Measurements from ENCODE around the gene SHANK1. TPM values are rescaled to one million over a fixed set of nuclear protein-coding genes. Genes with fewer than 3 reads are reported as not detected.

Gene SHANK1
- polyA plus RNA-seq, 3 donors, result 4.5 to 5.6 (median 5.5) TPM

- DNase-seq (ENCODE audit: extremely low read depth in 1 of 11, low read depth in 9 of 11, low spot score in 4 of 11), result no peak
Observed at GRCh38 chr19:50697414-50698124, 22.0 kb downstream of the SHANK1 start.

DNA sequence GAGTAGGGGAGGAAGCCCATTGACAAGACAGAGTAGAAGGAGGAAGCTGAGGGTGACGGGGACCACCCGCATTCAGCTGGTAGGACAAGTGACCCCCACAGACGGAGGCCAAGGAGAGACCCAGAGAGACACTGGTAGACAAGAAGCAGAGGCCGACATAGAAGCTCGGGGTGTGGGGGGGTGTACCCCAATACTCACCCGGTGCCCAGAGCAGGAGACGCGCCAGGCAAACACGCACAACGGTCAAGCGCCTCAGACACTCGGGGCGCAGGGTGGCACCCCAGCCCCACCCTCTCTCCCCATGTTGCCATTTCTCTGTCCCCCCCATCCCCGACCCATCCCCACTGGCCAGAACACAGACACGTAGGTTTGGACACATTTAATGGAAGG, 23.5 kb downstream of the SHANK1 start:
- DNase-seq (ENCODE audit: extremely low read depth in 1 of 11, low read depth in 9 of 11, low spot score in 4 of 11), result no peak

GRCh38 chr19:50695251-50696093, 24.1 kb downstream of the SHANK1 start:
- DNase-seq (ENCODE audit: extremely low read depth in 1 of 11, low read depth in 9 of 11, low spot score in 4 of 11), result peak in 1 of 11 donors; percentile 53

- no peak for DNase-seq (ENCODE audit: extremely low read depth in 1 of 11, low read depth in 9 of 11, low spot score in 4 of 11)
Observed at GRCh38 chr19:50694815-50695145, 24.8 kb downstream of the SHANK1 start.

- no peak for DNase-seq (ENCODE audit: extremely low read depth in 1 of 11, low read depth in 9 of 11, low spot score in 4 of 11)
Observed at GRCh38 chr19:50693064-50693975, 26.3 kb downstream of the SHANK1 start.

- no peak for DNase-seq (ENCODE audit: extremely low read depth in 1 of 11, low read depth in 9 of 11, low spot score in 4 of 11)
Observed at GRCh38 chr19:50690439-50690838, 29.2 kb downstream of the SHANK1 start.

GRCh38 chr19:50688766-50689165, 30.8 kb downstream of the SHANK1 start:
- DNase-seq (ENCODE audit: extremely low read depth in 1 of 11, low read depth in 9 of 11, low spot score in 4 of 11), result no peak

DNA sequence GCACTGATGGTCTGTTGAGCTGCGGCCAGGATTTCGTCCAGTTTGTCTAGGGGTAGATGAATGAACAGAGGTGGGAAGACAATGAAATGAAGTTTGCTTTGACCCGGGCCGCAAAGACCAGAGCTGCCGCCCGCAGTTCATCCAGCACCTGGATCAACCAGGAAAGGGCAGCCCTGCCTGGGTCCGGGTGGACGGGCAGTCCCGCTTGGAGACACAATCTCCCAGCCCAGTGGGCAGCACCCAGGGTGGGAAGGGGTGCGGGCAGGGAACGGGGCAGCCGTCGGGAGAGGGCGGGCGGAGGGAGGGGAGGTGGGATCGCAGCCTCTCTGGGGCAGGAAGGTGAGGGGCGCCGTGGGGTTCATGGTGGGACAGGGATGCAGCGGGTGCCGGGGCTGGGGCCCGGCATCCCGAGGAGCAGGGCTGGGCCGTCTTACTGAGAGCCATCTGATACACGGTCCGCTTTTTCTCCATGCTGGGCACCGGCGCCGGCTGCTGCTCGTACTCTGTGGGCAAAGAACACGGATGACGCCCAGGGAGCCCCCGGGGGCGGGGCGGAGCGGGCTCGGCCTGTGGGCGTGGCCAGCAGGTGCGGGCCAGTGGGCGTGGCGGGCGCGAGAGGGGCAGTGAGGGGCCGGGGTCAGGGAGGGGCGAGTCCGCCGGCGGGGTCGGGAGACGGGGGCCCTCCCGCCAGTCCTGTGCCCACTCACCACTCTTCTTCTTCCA, 33.1 kb downstream of the SHANK1 start:
- DNase-seq (ENCODE audit: extremely low read depth in 1 of 11, low read depth in 9 of 11, low spot score in 4 of 11), result no peak

- DNase-seq (ENCODE audit: extremely low read depth in 1 of 11, low read depth in 9 of 11, low spot score in 4 of 11), result peak in 7 of 11 donors; percentile 39 to 64 (median 57)
Observed at GRCh38 chr19:50679177-50680125, 40.2 kb downstream of the SHANK1 start.

GRCh38 chr19:50678323-50678722, 41.3 kb downstream of the SHANK1 start:
- no peak for DNase-seq (ENCODE audit: extremely low read depth in 1 of 11, low read depth in 9 of 11, low spot score in 4 of 11)

GRCh38 chr19:50677636-50678035, 42.0 kb downstream of the SHANK1 start:
- no peak for DNase-seq (ENCODE audit: extremely low read depth in 1 of 11, low read depth in 9 of 11, low spot score in 4 of 11)

DNA sequence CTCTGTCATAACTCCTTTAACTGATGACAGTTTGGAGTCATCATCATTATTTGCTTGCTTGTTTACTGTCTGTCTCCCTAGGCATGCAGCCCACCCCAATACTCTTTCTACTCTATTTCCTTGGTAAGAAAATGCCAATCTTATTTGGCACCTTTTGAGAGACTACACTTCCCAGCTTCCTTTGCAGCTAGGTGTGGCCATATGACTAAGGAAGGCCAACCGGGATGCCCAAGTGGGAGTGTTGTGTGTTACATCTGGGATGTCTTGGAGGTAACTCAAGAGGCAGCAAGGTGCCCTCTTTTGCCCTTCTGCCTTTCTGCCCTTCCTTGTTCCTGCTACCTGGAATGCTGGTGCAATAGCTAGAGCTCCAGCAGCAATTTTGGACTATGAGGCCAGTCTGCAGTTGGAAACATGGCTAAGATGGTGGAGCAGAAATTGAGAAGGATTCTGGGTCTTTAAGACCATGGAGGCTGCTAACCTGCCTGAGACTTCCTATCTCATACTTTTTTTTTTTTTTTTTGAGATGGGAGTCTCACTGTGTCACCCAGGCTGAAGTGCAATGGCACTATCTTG, 42.9 kb downstream of the SHANK1 start:
- DNase-seq (ENCODE audit: extremely low read depth in 1 of 11, low read depth in 9 of 11, low spot score in 4 of 11), result no peak

DNA sequence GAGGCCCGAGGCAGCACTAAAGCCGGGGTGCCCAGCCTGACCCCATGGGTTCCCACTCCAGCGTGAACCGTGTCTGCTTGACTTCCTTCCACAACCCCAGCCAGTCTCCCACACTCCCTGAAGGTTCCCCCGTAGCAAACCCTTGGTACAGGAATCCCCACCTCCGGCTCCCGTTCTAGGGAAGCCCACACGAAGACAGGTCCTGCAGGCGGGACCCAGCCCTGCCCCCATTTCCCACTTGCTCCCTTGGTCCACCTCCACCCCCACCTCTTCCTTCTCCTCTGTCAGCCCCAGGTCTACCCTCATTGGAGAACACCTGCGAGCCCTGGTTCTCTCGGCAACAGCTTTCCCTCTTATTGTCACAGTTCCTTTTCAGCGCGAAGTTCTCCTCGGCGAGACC, 46.5 kb downstream of the SHANK1 start:
- no peak for DNase-seq (ENCODE audit: extremely low read depth in 1 of 11, low read depth in 9 of 11, low spot score in 4 of 11)

DNA sequence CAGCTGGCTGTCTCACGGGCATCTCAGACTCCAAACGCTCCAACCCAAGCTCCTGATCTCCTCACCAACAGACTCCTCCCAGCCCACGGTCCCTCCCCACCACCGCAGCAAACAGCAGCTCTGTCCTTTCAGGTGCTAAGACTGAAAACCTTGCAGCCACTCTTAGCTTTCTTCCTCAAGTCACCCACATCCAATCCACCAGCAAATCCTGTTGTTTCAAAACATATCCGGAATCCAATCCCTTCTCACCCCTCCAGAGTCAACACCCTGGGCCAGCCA, 49.6 kb downstream of the SHANK1 start:
- no peak for DNase-seq (ENCODE audit: extremely low read depth in 1 of 11, low read depth in 9 of 11, low spot score in 4 of 11)

DNA sequence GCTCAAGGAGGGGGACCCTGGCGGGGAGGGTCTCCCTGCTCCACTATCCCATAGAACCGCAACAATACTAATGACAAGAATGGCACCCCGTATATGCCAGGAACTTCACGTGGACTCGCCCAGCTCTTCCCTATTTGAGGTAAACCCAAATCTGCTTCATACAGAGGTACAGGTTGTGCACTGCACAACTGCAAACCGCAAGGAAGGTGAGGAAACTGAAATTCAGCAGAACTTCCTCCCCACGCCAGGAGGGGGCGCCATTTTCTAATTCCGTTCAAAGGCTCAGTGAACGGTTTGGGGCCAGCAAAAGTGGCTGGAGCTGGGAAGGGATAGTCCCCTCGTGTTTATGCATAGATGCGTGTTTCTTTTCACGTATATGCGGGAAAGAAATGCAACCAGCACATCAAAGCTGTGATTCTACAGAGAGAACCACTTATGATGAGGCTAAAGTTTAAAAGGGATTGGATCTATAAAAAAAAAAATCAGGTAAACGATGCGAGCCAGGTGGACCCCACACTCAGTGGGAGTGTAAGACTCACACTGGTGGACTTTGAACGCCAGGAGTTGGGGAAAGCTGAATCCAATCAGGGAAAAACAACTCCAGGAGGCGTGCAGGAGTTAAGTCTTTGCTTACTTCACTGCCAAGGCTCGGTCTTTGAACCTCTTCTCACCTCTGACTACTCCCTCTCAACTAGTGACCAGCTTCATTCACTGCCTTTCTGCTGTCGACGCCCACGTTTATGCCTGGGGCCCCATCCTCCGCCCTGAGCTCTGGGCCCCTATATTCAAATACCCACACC, 50.1 kb downstream of the SHANK1 start:
- no peak for DNase-seq (ENCODE audit: extremely low read depth in 1 of 11, low read depth in 9 of 11, low spot score in 4 of 11)

DNA sequence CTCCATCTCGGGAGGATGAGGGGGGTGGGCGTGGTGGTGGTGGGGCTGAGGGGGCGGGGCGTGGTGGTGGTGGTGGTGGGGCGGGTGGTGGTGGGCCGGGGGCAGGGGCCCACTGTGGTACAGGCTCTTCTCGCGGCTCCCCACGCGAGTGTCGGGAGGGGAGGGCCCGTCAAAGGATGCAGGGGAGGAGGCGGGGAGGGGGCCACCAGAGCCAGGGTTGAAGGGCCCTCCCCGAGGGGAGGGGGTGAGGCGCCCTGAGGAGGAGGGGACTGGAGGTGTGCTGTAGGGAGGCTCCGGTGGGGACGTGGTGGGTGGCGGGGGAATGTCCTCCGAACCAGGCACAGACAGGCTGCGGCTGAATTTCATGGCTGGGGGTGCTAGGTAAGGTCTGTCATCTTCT, 50.7 kb downstream of the SHANK1 start:
- no peak for DNase-seq (ENCODE audit: extremely low read depth in 1 of 11, low read depth in 9 of 11, low spot score in 4 of 11)

- no peak for DNase-seq (ENCODE audit: extremely low read depth in 1 of 11, low read depth in 9 of 11, low spot score in 4 of 11)
Observed at GRCh38 chr19:50668416-50668815, 51.2 kb downstream of the SHANK1 start.

All from renal cortex interstitium (tissue), 11 donors.